Activated CD4-positive, alpha-beta memory T cell treated with anti-CD3 and anti-CD28 coated beads, Interleukin-2, amount 10 ng/mL, durations not matched to agents 7 days and 5 days (primary cell): ENCODE results near the gene CDC14A. TPM values are rescaled to one million over a fixed set of nuclear protein-coding genes. Genes with fewer than 3 reads are reported as not detected.
A peak's percentile ranks its signal among the peaks of the same experiment; 100 is the strongest.

Experiments used
- CTCF ChIA-PET: fragments of 350-600 bp; sonication (Branson Sonifier 250); formaldehyde crosslinking; loops from one replicate; lab custom pipeline; 2021; ENCODE audit warnings: antibody characterized with exemption, inconsistent platforms; lab: Charles Lee
- POLR2A ChIA-PET: fragments of 350-600 bp; sonication (Branson Sonifier 250); formaldehyde crosslinking; loops from one replicate; lab custom pipeline; 2021; ENCODE audit warnings: antibody characterized with exemption; lab: Charles Lee
- DNase-seq: peaks from one replicate; pipeline ENCODE4 v3.0.0-alpha.2; 2020
- H3K27ac Mint-ChIP-seq: one replicate; pipeline ENCODE4 v1.8.0; 2021; ENCODE audit warnings: mild to moderate bottlenecking, mixed read lengths
- H3K27me3 Mint-ChIP-seq: one replicate; pipeline ENCODE4 v1.8.0; 2021; ENCODE audit warnings: mixed read lengths
- H3K36me3 Mint-ChIP-seq: one replicate; pipeline ENCODE4 v1.8.0; 2021; ENCODE audit warnings: low read depth, mixed read lengths
- H3K4me1 Mint-ChIP-seq: one replicate; pipeline ENCODE4 v1.8.0; 2021; ENCODE audit warnings: mixed read lengths
- H3K4me3 Mint-ChIP-seq: one replicate; pipeline ENCODE4 v1.8.0; 2021; ENCODE audit warnings: mild to moderate bottlenecking, mixed read lengths
- H3K9me3 Mint-ChIP-seq: one replicate; pipeline ENCODE4 v1.8.0; 2021; ENCODE audit warnings: mixed read lengths
- total RNA-seq, 2 experiments: library from RNA; stranded (reverse); gene quantifications; one replicate each; pipeline ENCODE4 v1.2.3, GENCODE V29; 2021

The CDC14A gene
- total RNA-seq, 2 experiments from 2014 or later: 41.8 to 44.9 TPM

GRCh38 chr1:100459358-100460114 lies 107.2 kb downstream of the CDC14A start:
- H3K36me3 Mint-ChIP-seq: peaks cover 39% of the 10 kb centered on the region

DNA sequence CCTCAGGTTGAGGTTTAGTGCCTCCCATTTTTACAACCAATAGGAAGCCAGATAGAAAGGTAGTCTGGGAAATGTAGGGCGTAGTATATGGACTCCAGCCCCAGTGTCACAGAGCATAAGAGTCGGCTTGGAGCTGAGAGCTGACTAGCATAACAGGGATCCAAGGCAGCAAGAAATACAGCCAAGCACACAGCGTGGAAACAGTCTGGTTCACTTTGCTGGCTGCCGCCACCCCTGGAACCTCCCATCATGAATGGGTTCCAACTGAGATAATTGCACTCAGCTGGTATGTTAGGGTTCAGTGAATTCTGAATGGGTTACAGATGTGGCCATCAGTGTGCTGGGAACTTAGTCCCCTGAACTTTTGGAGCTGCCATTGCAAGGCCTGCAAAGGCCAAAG lies 108.9 kb downstream of the CDC14A start:
- Mint-ChIP-seq H3K4me1 (peaks cover 42% of the 10 kb centered on the region), H3K27ac (no peak overlapping the region), H3K36me3 (peaks cover 39% of the 10 kb centered on the region), H3K9me3 (no peaks in the 10 kb centered on the region), H3K27me3 (no peaks in the 10 kb centered on the region), H3K4me3 (no peak overlapping the region)
- CTCF ChIA-PET: interaction anchor here (0.8 to 7.7 kb wide), 9 partner anchors 14 to 650 kb away, joined by 3 to 114 read pairs (median 3); partner anchors contain the start of genes CDC14A and RTCA
- POLR2A ChIA-PET: interaction anchor here (1.2 kb wide), 1 partner anchor 182 kb away, joined by 3 read pairs; no protein-coding TSS in a partner anchor
- DNase-seq: no peak

More at GRCh38 chr1:100459358-100460114, 107.2 kb downstream of the CDC14A start:
- Mint-ChIP-seq H3K27ac (peak overlapping the region; percentile 25), H3K4me3 (no peak overlapping the region), H3K4me1 (peaks cover 51% of the 10 kb centered on the region), H3K9me3 (no peaks in the 10 kb centered on the region), H3K27me3 (no peaks in the 10 kb centered on the region)
- peak; percentile 78 for DNase-seq
- ChIA-PET CTCF (interaction anchor here (0.6 to 7.7 kb wide), 38 partner anchors 10 to 827 kb away, joined by 3 to 114 read pairs (median 4); partner anchors contain the start of genes CDC14A, DBT, RTCA and SASS6), POLR2A (interaction anchor here (0.8 to 5.8 kb wide), 9 partner anchors 15 to 326 kb away, joined by 3 to 69 read pairs (median 4); partner anchors contain the start of genes CDC14A, RTCA and TRMT13)

GRCh38 chr1:100462326-100463025 lies 110.2 kb downstream of the CDC14A start:
- Mint-ChIP-seq H3K36me3 (peaks cover 38% of the 10 kb centered on the region), H3K9me3 (no peaks in the 10 kb centered on the region), H3K4me3 (no peak overlapping the region), H3K27me3 (no peaks in the 10 kb centered on the region), H3K27ac (no peak overlapping the region), H3K4me1 (peaks cover 36% of the 10 kb centered on the region)
- POLR2A ChIA-PET: no interaction called here
- CTCF ChIA-PET: interaction anchor here (1.3 to 1.6 kb wide), 3 partner anchors 23 to 179 kb away, joined by 4 to 6 read pairs (median 5); no protein-coding TSS in a partner anchor
- DNase-seq: no peak

DNA sequence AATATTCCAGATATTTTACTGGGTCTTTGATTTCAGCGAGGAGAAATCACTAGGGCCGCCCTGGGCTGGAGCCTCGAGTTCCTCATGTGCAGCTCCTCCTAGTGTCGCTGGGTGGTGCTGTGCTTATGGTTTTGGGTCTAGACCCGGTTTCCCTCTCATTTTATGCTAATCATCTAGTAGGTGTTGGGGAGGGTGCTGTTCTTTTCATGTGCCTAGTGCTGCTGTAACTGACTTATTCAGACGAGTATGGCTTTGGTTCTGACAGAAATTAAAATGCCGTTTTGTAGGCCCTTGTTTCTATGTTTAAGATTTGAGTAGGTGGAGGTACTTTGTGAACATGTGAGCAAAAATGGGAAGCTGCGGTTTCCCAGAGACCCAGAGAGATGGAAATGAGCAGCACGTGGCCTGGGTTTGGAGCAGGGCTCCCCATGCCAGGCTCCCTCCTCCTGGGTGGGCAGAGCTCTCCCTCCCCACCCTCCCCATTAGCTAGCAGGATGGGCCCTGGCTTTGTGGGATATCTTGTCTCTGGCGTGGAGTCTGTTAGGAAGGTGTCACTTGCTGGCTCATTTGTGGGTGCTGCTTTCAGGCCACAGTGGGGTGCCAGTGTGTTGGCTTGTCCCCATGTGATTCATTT lies 111.6 kb downstream of the CDC14A start:
- Mint-ChIP-seq H3K27ac (peak overlapping the region; percentile 28), H3K27me3 (no peaks in the 10 kb centered on the region), H3K4me3 (no peak overlapping the region), H3K4me1 (peaks cover 32% of the 10 kb centered on the region), H3K9me3 (no peaks in the 10 kb centered on the region), H3K36me3 (peaks cover 47% of the 10 kb centered on the region)
- ChIA-PET POLR2A (interaction anchor here (1.0 to 1.3 kb wide), 3 partner anchors 165 to 198 kb away, joined by 3 read pairs; partner anchors contain the start of gene RTCA), CTCF (interaction anchor here (0.6 to 3.4 kb wide), 16 partner anchors 9 to 446 kb away, joined by 3 to 29 read pairs (median 4); partner anchors contain the start of gene RTCA)
- DNase-seq: peak; percentile 50

DNA sequence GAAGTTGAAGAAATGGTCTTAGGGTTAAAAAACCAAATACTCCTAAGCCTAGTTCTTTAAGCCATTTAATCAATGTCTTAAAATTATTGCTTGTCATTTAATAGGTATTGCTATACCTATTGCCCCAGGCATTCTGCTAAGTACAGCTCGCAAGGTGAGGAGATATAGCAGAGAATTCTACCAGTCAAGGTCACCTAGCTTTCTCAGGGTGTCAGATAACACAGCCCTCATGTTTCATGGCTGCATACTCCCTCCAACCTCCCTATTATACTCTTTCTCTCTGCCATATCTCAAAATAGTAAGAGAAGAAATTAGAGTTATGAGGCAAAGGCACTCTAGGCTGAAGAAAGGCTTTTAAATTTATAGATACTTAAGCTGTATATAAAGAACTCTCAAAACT lies 117.3 kb downstream of the CDC14A start:
- Mint-ChIP-seq H3K27me3 (no peaks in the 10 kb centered on the region), H3K4me1 (peaks cover 8% of the 10 kb centered on the region), H3K4me3 (no peak overlapping the region), H3K36me3 (peaks cover 50% of the 10 kb centered on the region), H3K9me3 (no peaks in the 10 kb centered on the region), H3K27ac (no peak overlapping the region)
- ChIA-PET POLR2A (interaction anchor here (1.0 to 1.2 kb wide), 2 partner anchors 117 to 423 kb away, joined by 3 read pairs; partner anchors contain the start of gene CDC14A), CTCF (interaction anchor here (0.7 to 1.6 kb wide), 3 partner anchors 10 to 399 kb away, joined by 3 to 5 read pairs (median 3); no protein-coding TSS in a partner anchor)
- DNase-seq: no peak

DNA sequence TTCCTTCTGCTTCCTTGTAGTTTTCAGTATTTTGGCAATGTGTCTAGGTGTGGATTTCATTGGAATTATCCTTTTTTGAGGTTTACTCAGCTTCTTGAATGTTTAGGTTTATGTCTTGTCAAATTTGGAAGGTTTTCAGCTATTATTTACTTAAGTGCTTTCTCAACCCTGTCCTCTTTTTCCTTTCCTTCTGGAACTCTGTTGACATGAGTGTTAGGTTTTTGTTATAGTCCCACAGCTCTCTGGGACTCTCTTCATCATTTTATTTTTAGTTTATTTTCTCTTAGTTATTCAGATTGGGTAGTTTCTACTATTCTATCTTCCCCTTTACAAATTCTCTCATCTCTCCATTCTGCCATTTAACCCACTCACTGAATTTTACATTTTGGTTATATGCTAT lies 122.5 kb downstream of the CDC14A start:
- Mint-ChIP-seq H3K4me3 (no peak overlapping the region), H3K9me3 (no peaks in the 10 kb centered on the region), H3K4me1 (peaks cover 1% of the 10 kb centered on the region), H3K27ac (peak overlapping the region; percentile 22), H3K36me3 (peaks cover 44% of the 10 kb centered on the region), H3K27me3 (no peaks in the 10 kb centered on the region)
- CTCF ChIA-PET: interaction anchor here (1.0 kb wide), 1 partner anchor 14 kb away, joined by 3 read pairs; no protein-coding TSS in a partner anchor
- DNase-seq: no peak
- POLR2A ChIA-PET: no interaction called here

- Mint-ChIP-seq H3K4me3 (no peak overlapping the region), H3K9me3 (no peaks in the 10 kb centered on the region), H3K36me3 (peaks cover 60% of the 10 kb centered on the region), H3K27ac (no peak overlapping the region), H3K4me1 (peaks cover 1% of the 10 kb centered on the region), H3K27me3 (no peaks in the 10 kb centered on the region)
- ChIA-PET CTCF (no interaction called here), POLR2A (interaction anchor here (1.7 kb wide), 1 partner anchor 56 kb away, joined by 4 read pairs; no protein-coding TSS in a partner anchor)
- DNase-seq: no peak
These were observed 124.5 kb downstream of the CDC14A start for GRCh38 chr1:100476735-100477290.

GRCh38 chr1:100478816-100479215 lies 126.5 kb downstream of the CDC14A start:
- Mint-ChIP-seq H3K27me3 (no peaks in the 10 kb centered on the region), H3K36me3 (peaks cover 66% of the 10 kb centered on the region), H3K27ac (no peak overlapping the region), H3K4me3 (no peak overlapping the region), H3K9me3 (no peaks in the 10 kb centered on the region), H3K4me1 (peaks cover 1% of the 10 kb centered on the region)
- POLR2A ChIA-PET: no interaction called here
- DNase-seq: no peak
- CTCF ChIA-PET: no interaction called here

DNA sequence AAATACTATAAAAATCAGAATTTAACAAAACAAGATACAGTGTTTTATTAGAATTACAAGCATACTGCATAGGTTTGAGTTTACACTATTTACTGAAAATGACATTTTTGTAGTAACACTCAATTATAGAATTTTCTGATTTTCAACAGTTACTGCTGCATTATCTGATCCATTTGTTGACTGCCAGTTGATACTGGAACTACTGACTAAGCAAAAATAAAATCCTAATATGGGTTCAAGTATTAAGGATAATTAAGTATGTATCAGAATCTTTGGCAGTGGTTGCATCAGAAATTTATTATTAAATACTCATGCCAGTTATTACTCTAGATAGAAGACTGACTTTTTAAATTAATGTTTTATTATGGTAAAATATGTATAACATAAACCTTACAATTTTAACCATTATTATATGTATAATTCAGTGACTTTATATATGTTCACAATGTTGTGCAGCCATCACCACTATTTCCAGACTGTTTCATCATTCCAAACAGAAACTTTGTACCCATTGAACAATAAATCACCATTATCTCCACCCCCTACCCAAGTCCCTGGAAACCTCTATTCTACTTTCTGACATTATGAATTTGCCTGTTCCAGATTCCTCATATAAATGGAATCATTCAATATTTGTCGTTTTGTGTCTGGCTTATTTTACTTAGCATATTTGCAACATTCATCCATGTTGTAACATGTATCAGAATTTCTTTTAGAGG lies 127.5 kb downstream of the CDC14A start:
- no peak for DNase-seq
- H3K4me1 Mint-ChIP-seq: peaks cover 1% of the 10 kb centered on the region
- no peak overlapping the region for H3K27ac Mint-ChIP-seq
- H3K36me3 Mint-ChIP-seq: peaks cover 65% of the 10 kb centered on the region
- ChIA-PET POLR2A (no interaction called here), CTCF (no interaction called here)
- H3K4me3 Mint-ChIP-seq: no peak overlapping the region
- no peaks in the 10 kb centered on the region for H3K9me3 Mint-ChIP-seq
- H3K27me3 Mint-ChIP-seq: no peaks in the 10 kb centered on the region

DNA sequence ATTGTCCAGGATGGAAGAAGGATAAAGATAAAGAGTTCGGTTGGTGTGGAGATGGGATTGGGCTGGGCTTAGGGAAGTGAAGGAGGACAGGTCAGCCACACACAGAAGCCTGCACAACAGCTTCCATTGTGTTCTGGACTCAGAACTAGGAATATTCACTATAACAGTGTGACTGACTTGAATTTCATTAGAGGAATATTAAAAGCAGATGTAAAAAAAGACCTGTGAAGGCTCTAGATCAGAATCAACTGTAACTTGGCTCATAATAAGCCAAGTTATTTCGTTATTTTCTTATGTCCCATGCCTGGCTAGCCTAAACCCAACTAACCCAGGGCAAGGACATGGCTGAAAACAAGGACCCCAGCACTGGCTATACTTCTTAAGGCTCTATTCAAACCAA lies 129.0 kb downstream of the CDC14A start:
- no peaks in the 10 kb centered on the region for H3K4me1 Mint-ChIP-seq
- ChIA-PET CTCF (no interaction called here), POLR2A (no interaction called here)
- no peak overlapping the region for H3K27ac Mint-ChIP-seq
- no peak for DNase-seq
- peaks cover 61% of the 10 kb centered on the region for H3K36me3 Mint-ChIP-seq
- no peaks in the 10 kb centered on the region for H3K9me3 Mint-ChIP-seq
- H3K4me3 Mint-ChIP-seq: no peak overlapping the region
- H3K27me3 Mint-ChIP-seq: no peaks in the 10 kb centered on the region

GRCh38 chr1:100482167-100482566 lies 129.9 kb downstream of the CDC14A start:
- POLR2A ChIA-PET: no interaction called here
- no peaks in the 10 kb centered on the region for H3K4me1 Mint-ChIP-seq
- no peak overlapping the region for H3K4me3 Mint-ChIP-seq
- no peaks in the 10 kb centered on the region for H3K9me3 Mint-ChIP-seq
- DNase-seq: no peak
- CTCF ChIA-PET: no interaction called here
- H3K27ac Mint-ChIP-seq: no peak overlapping the region
- peaks cover 62% of the 10 kb centered on the region for H3K36me3 Mint-ChIP-seq
- H3K27me3 Mint-ChIP-seq: no peaks in the 10 kb centered on the region

DNA sequence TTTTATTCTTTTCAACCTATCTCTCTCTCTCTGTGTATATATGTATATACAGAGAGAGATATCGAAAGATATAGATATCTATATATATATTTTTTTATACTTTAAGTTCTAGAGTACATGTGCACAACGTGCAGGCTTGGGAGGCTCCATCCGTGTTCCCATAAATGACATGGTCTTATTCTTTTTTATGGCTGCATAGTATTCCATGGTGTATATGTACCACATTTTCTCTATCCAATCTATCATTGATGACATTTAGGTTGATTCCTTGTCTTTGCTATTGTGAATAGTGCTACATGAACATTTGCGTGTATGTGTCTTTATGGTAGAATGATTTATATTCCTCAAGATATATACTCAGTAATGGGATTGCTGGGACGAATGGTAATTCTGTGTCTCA lies 130.4 kb downstream of the CDC14A start:
- no peak for DNase-seq
- POLR2A ChIA-PET: no interaction called here
- no peaks in the 10 kb centered on the region for H3K4me1 Mint-ChIP-seq
- H3K27me3 Mint-ChIP-seq: no peaks in the 10 kb centered on the region
- no peaks in the 10 kb centered on the region for H3K9me3 Mint-ChIP-seq
- CTCF ChIA-PET: no interaction called here
- no peak overlapping the region for H3K27ac Mint-ChIP-seq
- H3K4me3 Mint-ChIP-seq: no peak overlapping the region
- peaks cover 59% of the 10 kb centered on the region for H3K36me3 Mint-ChIP-seq
